B cell (primary cell): Measurements from ENCODE around the gene ZP3. TPM values are rescaled to one million over a fixed set of nuclear protein-coding genes. Genes with fewer than 3 reads are reported as not detected.
A peak's percentile ranks its signal among the peaks of the same experiment; 100 is the strongest.

Experiments used
- ATAC-seq: fragments of 200-7000 bp; cut with Tn5 transposase; one replicate; pipeline ENCODE4 v1.10.0; 2021; ENCODE audit warnings: low read depth, mild to moderate bottlenecking, moderate number of reproducible peaks, moderate library complexity
- CTCF ChIA-PET: fragments of 350-600 bp; sonication (Branson Sonifier 250); formaldehyde crosslinking; loops from one replicate; lab custom pipeline; 2021; ENCODE audit warnings: antibody characterized with exemption, inconsistent platforms; lab: Charles Lee
- POLR2A ChIA-PET: fragments of 350-600 bp; sonication (Branson Sonifier 250); formaldehyde crosslinking; loops from one replicate; lab custom pipeline; 2021; ENCODE audit warnings: antibody characterized with exemption; lab: Charles Lee
- DNase-seq: peaks from one replicate; pipeline ENCODE4 v3.0.0; 2013
- H2AFZ ChIP-seq: 2 replicates; pipeline ENCODE4 v1.6.1; 2012; ENCODE audit warnings: mild to moderate bottlenecking, low read depth, low read length; ENCODE audit not compliant: insufficient read depth, poor library complexity, severe bottlenecking
- H3K27ac ChIP-seq, 2 donors: 1 replicate in 1 of 2; 2 replicates in 1 of 2; pipeline ENCODE4 v1.5.1; 2012 to 2013; ENCODE audit warnings: low read length in 2 of 2, mild to moderate bottlenecking in 2 of 2, moderate library complexity in 1 of 2
- H3K27me3 ChIP-seq, 4 experiments: fragments of 200-600 bp in 1 of 4; sonication (generic) in 1 of 4; replicated peaks in 1 of 4; 1 replicate in 2 of 4; 2 replicates in 2 of 4; pipeline versions ENCODE4 v1.6.1 to v1.7.0; 2013 to 2016; ENCODE audit warnings: low read length in 3 of 4, mild to moderate bottlenecking in 2 of 4, mixed read lengths in 1 of 4, moderate library complexity in 1 of 4; ENCODE audit not compliant: insufficient read depth in 4 of 4, control insufficient read depth in 3 of 4; ENCODE audit errors: control extremely low read depth in 1 of 4
- H3K36me3 ChIP-seq, 2 experiments: replicated peaks in 1 of 2; 1 replicate in 1 of 2; 2 replicates in 1 of 2; pipeline versions ENCODE4 v1.6.1 to v1.7.1; 2013; ENCODE audit warnings: low read length in 1 of 2; ENCODE audit not compliant: insufficient read depth in 2 of 2, control insufficient read depth in 1 of 2; ENCODE audit errors: control extremely low read depth in 1 of 2, extremely low read depth in 1 of 2
- H3K4me1 ChIP-seq, 2 donors: fragments of 200-600 bp in 1 of 2; sonication (generic) in 1 of 2; 1 replicate in 1 of 2; 2 replicates in 1 of 2; pipeline versions ENCODE4 v1.5.1 to v1.6.1; 2013 to 2017; ENCODE audit warnings: low read length in 2 of 2; ENCODE audit not compliant: control insufficient read depth in 2 of 2, insufficient read depth in 2 of 2
- H3K4me2 ChIP-seq: replicated peaks from 2 replicates; pipeline ENCODE3; 2012; ENCODE audit warnings: mild to moderate bottlenecking, low read depth, low read length; ENCODE audit not compliant: poor library complexity, severe bottlenecking
- H3K4me3 ChIP-seq, 5 experiments: fragments of 200-600 bp in 1 of 5; sonication (generic) in 1 of 5; 1 replicate in 3 of 5; 2 replicates in 2 of 5; pipeline versions ENCODE4 v1.5.1 to v1.7.0; 2011 to 2016; ENCODE audit warnings: low read length in 4 of 5, mild to moderate bottlenecking in 4 of 5, low read depth in 2 of 5, control low read depth in 1 of 5, moderate library complexity in 1 of 5; ENCODE audit not compliant: insufficient read depth in 1 of 5; ENCODE audit errors: control extremely low read depth in 1 of 5, extremely low read depth in 1 of 5
- H3K79me2 ChIP-seq: fragments of 200-600 bp; sonication (generic); one replicate; pipeline ENCODE4 v1.6.0; 2016; ENCODE audit warnings: low read length; ENCODE audit not compliant: control insufficient read depth, insufficient read depth
- H3K9ac ChIP-seq: fragments of 200-600 bp; sonication (generic); 2 replicates; pipeline ENCODE4 v1.6.1; 2017; ENCODE audit warnings: mild to moderate bottlenecking, low read length, moderate library complexity
- H3K9me3 ChIP-seq, 3 donors: one replicate each; pipeline versions ENCODE4 v1.6.1 to v1.7.1; 2013; ENCODE audit warnings: low read length in 2 of 3; ENCODE audit not compliant: control insufficient read depth in 2 of 3, insufficient read depth in 1 of 3; ENCODE audit errors: control extremely low read depth in 1 of 3
- H4K20me1 ChIP-seq: 2 replicates; pipeline ENCODE4 v1.6.0; 2012; ENCODE audit warnings: mild to moderate bottlenecking, low read length; ENCODE audit not compliant: insufficient read depth, control insufficient read depth, poor library complexity, severe bottlenecking
- H3K27ac Mint-ChIP-seq: one replicate; pipeline ENCODE4 v1.8.0; 2021; ENCODE audit warnings: mixed read lengths
- H3K27me3 Mint-ChIP-seq: one replicate; pipeline ENCODE4 v1.8.0; 2021; ENCODE audit warnings: mixed read lengths
- H3K4me1 Mint-ChIP-seq: one replicate; pipeline ENCODE4 v1.8.0; 2021; ENCODE audit warnings: mixed read lengths
- H3K4me3 Mint-ChIP-seq: one replicate; pipeline ENCODE4 v1.8.0; 2021; ENCODE audit warnings: mixed read lengths
- H3K9me3 Mint-ChIP-seq: one replicate; pipeline ENCODE4 v1.8.0; 2022; ENCODE audit warnings: mixed read lengths; ENCODE audit not compliant: insufficient read depth
- EZH2 ChIP-seq: IDR thresholded peaks from 2 replicates; pipeline ENCODE4 v1.6.1; 2012; ENCODE audit warnings: borderline replicate concordance, low read depth, mild to moderate bottlenecking, moderate library complexity, low read length; ENCODE audit not compliant: insufficient read depth, poor library complexity, severe bottlenecking
- WGBS: methylation state at CpG from one replicate; pipeline ENCODE4 v1.1.5; 2013; ENCODE audit warnings: missing lambda C conversion rate; ENCODE audit not compliant: insufficient coverage; 5-methylcytosine and 5-hydroxymethylcytosine counted together
- intact Hi-C: fragments of 100-400 bp; cut with micrococcal nuclease; formaldehyde crosslinking; loops from one replicate; pipeline ENCODE4 v1.10.0; 2022
- polyA plus RNA-seq: library from polyadenylated mRNA; depleted of rRNA; stranded (reverse); fragments of >200 nt; gene quantifications from 2 replicates; pipeline ENCODE4 v1.2.3, GENCODE V29; 2012
- total RNA-seq, 2 donors: library from RNA; stranded (reverse); fragments of 120-200 nt in 1 of 2; gene quantifications; 1 replicate in 1 of 2; 2 replicates in 1 of 2; pipeline versions ENCODE4 v1.2.3 to v1.2.4, GENCODE V29; 2013 to 2022
- TF ChIP-seq, protein P1 (sequence below): fragments of 200-600 bp; IDR thresholded peaks from one replicate; pipeline ENCODE4 v1.8.0; 2022; ENCODE audit warnings: antibody characterized with exemption, mild to moderate bottlenecking

The ZP3 gene
- total and polyA plus RNA-seq, 2 donors (not counting 1 experiment from before 2014, with no cell fraction given) = 0.64 to 4.4 TPM

GRCh38 chr7:76381814-76382213 is 42.9 kb upstream of the ZP3 start:
- no peaks in the 10 kb centered on the region for H4K20me1 ChIP-seq
- intact Hi-C loops = no loop called here
- Mint-ChIP-seq H3K4me1 (peaks cover 9% of the 10 kb centered on the region), H3K4me3 (peak overlapping the region; percentile 41), H3K27ac (no peak overlapping the region), H3K9me3 (no peaks in the 10 kb centered on the region), H3K27me3 (no peaks in the 10 kb centered on the region)
- no peak overlapping the region for H3K27ac ChIP-seq
- no peaks in the 10 kb centered on the region for H3K79me2 ChIP-seq
- no peak overlapping the region for H2AFZ ChIP-seq
- WGBS = 95% methylated on average over 4 of the region's 7 CpGs
- TF ChIP-seq, protein P1, sequence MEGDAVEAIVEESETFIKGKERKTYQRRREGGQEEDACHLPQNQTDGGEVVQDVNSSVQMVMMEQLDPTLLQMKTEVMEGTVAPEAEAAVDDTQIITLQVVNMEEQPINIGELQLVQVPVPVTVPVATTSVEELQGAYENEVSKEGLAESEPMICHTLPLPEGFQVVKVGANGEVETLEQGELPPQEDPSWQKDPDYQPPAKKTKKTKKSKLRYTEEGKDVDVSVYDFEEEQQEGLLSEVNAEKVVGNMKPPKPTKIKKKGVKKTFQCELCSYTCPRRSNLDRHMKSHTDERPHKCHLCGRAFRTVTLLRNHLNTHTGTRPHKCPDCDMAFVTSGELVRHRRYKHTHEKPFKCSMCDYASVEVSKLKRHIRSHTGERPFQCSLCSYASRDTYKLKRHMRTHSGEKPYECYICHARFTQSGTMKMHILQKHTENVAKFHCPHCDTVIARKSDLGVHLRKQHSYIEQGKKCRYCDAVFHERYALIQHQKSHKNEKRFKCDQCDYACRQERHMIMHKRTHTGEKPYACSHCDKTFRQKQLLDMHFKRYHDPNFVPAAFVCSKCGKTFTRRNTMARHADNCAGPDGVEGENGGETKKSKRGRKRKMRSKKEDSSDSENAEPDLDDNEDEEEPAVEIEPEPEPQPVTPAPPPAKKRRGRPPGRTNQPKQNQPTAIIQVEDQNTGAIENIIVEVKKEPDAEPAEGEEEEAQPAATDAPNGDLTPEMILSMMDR = no peak
- no peak for TF ChIP-seq EZH2
- H3K9me3 ChIP-seq = no peaks in the 10 kb centered on the region
- DNase-seq = no peak
- no peak overlapping the region for H3K4me3 ChIP-seq
- peaks cover 0 to 11% of the 10 kb centered on the region in 2 donors for H3K4me1 ChIP-seq
- H3K9ac ChIP-seq = no peak overlapping the region
- no peak overlapping the region for H3K4me2 ChIP-seq
- H3K27me3 ChIP-seq = no peaks in the 10 kb centered on the region
- no peaks in the 10 kb centered on the region for H3K36me3 ChIP-seq
- no peak for ATAC-seq
- POLR2A ChIA-PET = no interaction called here
- CTCF ChIA-PET = interaction anchor here (0.6 kb wide), 1 partner anchor 30 kb away, joined by 3 read pairs; no protein-coding TSS in a partner anchor

- WGBS = 82% methylated on average over 8 of the region's 13 CpGs
Observed at GRCh38 chr7:76383089-76383944, 41.4 kb upstream of the ZP3 start.

More at GRCh38 chr7:76383089-76383944, 41.4 kb upstream of the ZP3 start:
- Mint-ChIP-seq H3K9me3 (no peaks in the 10 kb centered on the region), H3K27ac (peak overlapping the region; percentile 8), H3K27me3 (no peaks in the 10 kb centered on the region), H3K4me3 (no peak overlapping the region), H3K4me1 (peaks cover 14% of the 10 kb centered on the region)
- no peak for ATAC-seq
- ChIA-PET POLR2A (interaction anchor here (0.7 kb wide), 1 partner anchor 96 kb away, joined by 4 read pairs; no protein-coding TSS in a partner anchor), CTCF (interaction anchor here (0.5 kb wide), 1 partner anchor 68 kb away, joined by 3 read pairs; no protein-coding TSS in a partner anchor)
- Histone ChIP-seq H3K27ac (no peak overlapping the region), H3K4me1 (peaks cover 0 to 11% of the 10 kb centered on the region in 2 donors), H4K20me1 (no peaks in the 10 kb centered on the region), H3K9ac (no peak overlapping the region), H3K79me2 (no peaks in the 10 kb centered on the region), H3K4me3 (no peak overlapping the region), H3K36me3 (no peaks in the 10 kb centered on the region), H2AFZ (no peak overlapping the region), H3K4me2 (no peak overlapping the region), H3K9me3 (no peaks in the 10 kb centered on the region), H3K27me3 (no peaks in the 10 kb centered on the region)
- TF ChIP-seq, protein P1 = no peak
- TF ChIP-seq EZH2 = no peak
- DNase-seq = no peak
- intact Hi-C loops = no loop called here
